Hippocampal formation (tissue), 2 donors: ENCODE results near the gene ARRB1.

Experiments used
- DNase-seq, 2 donors: peaks; one replicate each; lab custom pipeline; 2025; lab: John Stamatoyannopoulos, UW

ARRB1 gene

GRCh38 chr11:75301131-75301530, 50.3 kb downstream of the ARRB1 start:
- DNase-seq, result no peak

GRCh38 chr11:75298976-75299260, 52.5 kb downstream of the ARRB1 start:
- DNase-seq, result no peak

- DNase-seq, result no peak
Observed at GRCh38 chr11:75298191-75298975, 53.1 kb downstream of the ARRB1 start.

- no peak for DNase-seq
Observed at GRCh38 chr11:75293903-75294302, 57.6 kb downstream of the ARRB1 start.

GRCh38 chr11:75292943-75293342, 58.5 kb downstream of the ARRB1 start:
- no peak for DNase-seq

- no peak for DNase-seq
Observed at GRCh38 chr11:75291741-75292140, 59.7 kb downstream of the ARRB1 start.

GRCh38 chr11:75289919-75290318, 61.5 kb downstream of the ARRB1 start:
- no peak for DNase-seq

GRCh38 chr11:75289511-75289760, 62.0 kb downstream of the ARRB1 start:
- no peak for DNase-seq

GRCh38 chr11:75287579-75287978, 63.9 kb downstream of the ARRB1 start:
- DNase-seq, result no peak

GRCh38 chr11:75286826-75287465, 64.5 kb downstream of the ARRB1 start:
- no peak for DNase-seq

- no peak for DNase-seq
Observed at GRCh38 chr11:75285776-75286360, 65.6 kb downstream of the ARRB1 start.

GRCh38 chr11:75283391-75283931, 68.0 kb downstream of the ARRB1 start:
- DNase-seq, result no peak

- DNase-seq, result no peak
Observed at GRCh38 chr11:75281469-75282095, 69.9 kb downstream of the ARRB1 start.

- DNase-seq, result no peak
Observed at GRCh38 chr11:75280770-75281468, 70.5 kb downstream of the ARRB1 start.

GRCh38 chr11:75280227-75280701, 71.2 kb downstream of the ARRB1 start:
- DNase-seq, result peak; percentile 75 to 82

GRCh38 chr11:75279273-75279672, 72.2 kb downstream of the ARRB1 start:
- DNase-seq, result no peak

- no peak for DNase-seq
Observed at GRCh38 chr11:75277991-75278790, 73.3 kb downstream of the ARRB1 start.

- no peak for DNase-seq
Observed at GRCh38 chr11:75277211-75277805, 74.2 kb downstream of the ARRB1 start.

GRCh38 chr11:75276686-75277085, 74.8 kb downstream of the ARRB1 start:
- DNase-seq, result no peak

GRCh38 chr11:75276186-75276585, 75.3 kb downstream of the ARRB1 start:
- no peak for DNase-seq

GRCh38 chr11:75275581-75275980, 75.9 kb downstream of the ARRB1 start:
- peak in 1 of 2 donors; percentile 45 for DNase-seq
